A673 (cell line): ENCODE results near the gene CYP2J2.

Source experiments
- CTCF ChIP-seq: fragments of 300-800, 200-600 bp; sonication (generic); conservative IDR thresholded peaks from 2 replicates; pipeline ENCODE4 v1.5.1; 2017; ENCODE audit warnings: low read depth, mild to moderate bottlenecking, antibody characterized with exemption, low read length, moderate library complexity, mixed read lengths
- EZH2 ChIP-seq: fragments of 200-600 bp; sonication (generic); IDR thresholded peaks from 2 replicates; pipeline ENCODE4 v1.6.1; 2017; ENCODE audit warnings: borderline replicate concordance, low read depth, mild to moderate bottlenecking, mixed read lengths, antibody characterized with exemption, low read length; ENCODE audit not compliant: poor library complexity, severe bottlenecking

- no peak for TF ChIP-seq EZH2
- no peak for TF ChIP-seq CTCF
Measured at GRCh38 chr1:59939393-59939792, 12.8 kb upstream of the CYP2J2 start.
